Neural progenitor cell (in vitro differentiated cells): ENCODE measurements around the gene RSPH9. TPM values are rescaled to one million over a fixed set of nuclear protein-coding genes. Genes with fewer than 3 reads are reported as not detected.

Experiments used
- DNase-seq: peaks from one replicate; pipeline ENCODE4 v3.0.0-alpha.2; 2016; ENCODE audit warnings: low spot score
- H2AFZ ChIP-seq: fragments of 200-600 bp; sonication (generic); replicated peaks from 2 replicates; pipeline ENCODE4 v1.6.1; 2016; ENCODE audit warnings: antibody characterized with exemption
- H3F3A ChIP-seq: fragments of 200-600 bp; sonication (generic); 2 replicates; pipeline ENCODE4 v1.6.1; 2016; ENCODE audit warnings: antibody characterized with exemption, low read depth
- H3K27ac ChIP-seq: fragments of 200-600 bp; sonication (generic); 2 replicates; pipeline ENCODE4 v1.5.1; 2016; ENCODE audit warnings: mild to moderate bottlenecking
- H3K27me3 ChIP-seq: fragments of 200-600 bp; sonication (generic); 2 replicates; pipeline ENCODE4 v1.6.1; 2016; ENCODE audit warnings: mild to moderate bottlenecking, moderate library complexity
- H3K36me3 ChIP-seq: fragments of 200-600 bp; sonication (generic); 2 replicates; pipeline ENCODE4 v1.5.1; 2016
- H3K4me1 ChIP-seq: fragments of 200-600 bp; sonication (generic); 2 replicates; pipeline ENCODE4 v1.6.1; 2016; ENCODE audit warnings: mixed run types
- H3K4me2 ChIP-seq: fragments of 200-600 bp; sonication (generic); 2 replicates; pipeline ENCODE4 v1.6.1; 2016
- H3K4me3 ChIP-seq: fragments of 200-600 bp; sonication (generic); 2 replicates; pipeline ENCODE4 v1.5.1; 2016
- H3K79me2 ChIP-seq: fragments of 200-600 bp; sonication (generic); 2 replicates; pipeline ENCODE4 v1.6.1; 2016; ENCODE audit warnings: low read depth
- H3K9ac ChIP-seq: fragments of 200-600 bp; sonication (generic); 2 replicates; pipeline ENCODE4 v1.6.1; 2016
- H3K9me3 ChIP-seq: fragments of 200-600 bp; sonication (generic); 2 replicates; pipeline ENCODE4 v1.5.1; 2016; ENCODE audit warnings: low read depth
- H4K20me1 ChIP-seq: fragments of 200-600 bp; sonication (generic); 2 replicates; pipeline ENCODE4 v1.6.1; 2016; ENCODE audit warnings: low read depth
- H3K27ac Mint-ChIP-seq: 3 replicates; pipeline ENCODE4 v1.8.0; 2021; ENCODE audit warnings: mixed read lengths
- H3K27me3 Mint-ChIP-seq: 2 replicates; pipeline ENCODE4 v1.8.0; 2022; ENCODE audit warnings: low read depth, mild to moderate bottlenecking, inconsistent platforms, moderate library complexity, mixed read lengths; ENCODE audit not compliant: insufficient read depth
- H3K36me3 Mint-ChIP-seq: 3 replicates; pipeline ENCODE4 v1.8.0; 2021; ENCODE audit warnings: mixed read lengths
- H3K4me1 Mint-ChIP-seq: 3 replicates; pipeline ENCODE4 v1.8.0; 2021; ENCODE audit warnings: mixed read lengths
- H3K4me3 Mint-ChIP-seq: 3 replicates; pipeline ENCODE4 v1.8.0; 2021; ENCODE audit warnings: mild to moderate bottlenecking, moderate library complexity, mixed read lengths
- H3K9me3 Mint-ChIP-seq: 3 replicates; pipeline ENCODE4 v1.8.0; 2020; ENCODE audit warnings: mixed read lengths
- EZH2 ChIP-seq: fragments of 200-600 bp; sonication (generic); IDR thresholded peaks from 2 replicates; pipeline ENCODE4 v1.6.1; 2017; ENCODE audit warnings: antibody characterized with exemption, mild to moderate bottlenecking, moderate library complexity
- EZH2phosphoT487 ChIP-seq: fragments of 200-600 bp; sonication (generic); IDR thresholded peaks from 2 replicates; pipeline ENCODE4 v1.6.1; 2017; ENCODE audit warnings: antibody characterized with exemption
- total RNA-seq: library from RNA; depleted of rRNA; stranded (reverse); fragments of >200 nt; gene quantifications from 2 replicates; pipeline ENCODE4 v1.2.3, GENCODE V29; 2015; ENCODE audit warnings: low replicate concordance
- TF ChIP-seq, protein P1 (sequence below): fragments of 200-600 bp; sonication (generic); IDR thresholded peaks from 2 replicates; pipeline ENCODE4 v1.5.1; 2017; ENCODE audit warnings: antibody characterized with exemption, mild to moderate bottlenecking

The RSPH9 gene
- total RNA-seq, 1 donor from 2014 or later: 0.47 TPM

GRCh38 chr6:43628393-43629103 is 16.3 kb upstream of the RSPH9 start:
- Histone ChIP-seq H3K4me2 (peak overlapping the region; percentile 87), H3K27ac (peak overlapping the region; percentile 71), H2AFZ (peak overlapping the region; percentile 46), H3F3A (peaks cover 19% of the 10 kb centered on the region), H3K4me1 (peaks cover 3% of the 10 kb centered on the region), H3K9me3 (no peaks in the 10 kb centered on the region), H3K79me2 (peaks cover 19% of the 10 kb centered on the region), H3K4me3 (peak overlapping the region; percentile 89), H4K20me1 (peaks cover 10% of the 10 kb centered on the region), H3K9ac (peak overlapping the region; percentile 69), H3K36me3 (no peaks in the 10 kb centered on the region), H3K27me3 (no peaks in the 10 kb centered on the region)
- DNase-seq: peak; percentile 76
- Mint-ChIP-seq H3K4me3 (peak overlapping the region; percentile 97), H3K36me3 (peaks cover 29% of the 10 kb centered on the region), H3K27me3 (no peaks in the 10 kb centered on the region), H3K4me1 (peaks cover 31% of the 10 kb centered on the region), H3K9me3 (no peaks in the 10 kb centered on the region), H3K27ac (peak overlapping the region; percentile 60)
- TF ChIP-seq EZH2 (no peak), EZH2phosphoT487 (no peak)
- TF ChIP-seq, protein P1, sequence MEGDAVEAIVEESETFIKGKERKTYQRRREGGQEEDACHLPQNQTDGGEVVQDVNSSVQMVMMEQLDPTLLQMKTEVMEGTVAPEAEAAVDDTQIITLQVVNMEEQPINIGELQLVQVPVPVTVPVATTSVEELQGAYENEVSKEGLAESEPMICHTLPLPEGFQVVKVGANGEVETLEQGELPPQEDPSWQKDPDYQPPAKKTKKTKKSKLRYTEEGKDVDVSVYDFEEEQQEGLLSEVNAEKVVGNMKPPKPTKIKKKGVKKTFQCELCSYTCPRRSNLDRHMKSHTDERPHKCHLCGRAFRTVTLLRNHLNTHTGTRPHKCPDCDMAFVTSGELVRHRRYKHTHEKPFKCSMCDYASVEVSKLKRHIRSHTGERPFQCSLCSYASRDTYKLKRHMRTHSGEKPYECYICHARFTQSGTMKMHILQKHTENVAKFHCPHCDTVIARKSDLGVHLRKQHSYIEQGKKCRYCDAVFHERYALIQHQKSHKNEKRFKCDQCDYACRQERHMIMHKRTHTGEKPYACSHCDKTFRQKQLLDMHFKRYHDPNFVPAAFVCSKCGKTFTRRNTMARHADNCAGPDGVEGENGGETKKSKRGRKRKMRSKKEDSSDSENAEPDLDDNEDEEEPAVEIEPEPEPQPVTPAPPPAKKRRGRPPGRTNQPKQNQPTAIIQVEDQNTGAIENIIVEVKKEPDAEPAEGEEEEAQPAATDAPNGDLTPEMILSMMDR: no peak

DNA sequence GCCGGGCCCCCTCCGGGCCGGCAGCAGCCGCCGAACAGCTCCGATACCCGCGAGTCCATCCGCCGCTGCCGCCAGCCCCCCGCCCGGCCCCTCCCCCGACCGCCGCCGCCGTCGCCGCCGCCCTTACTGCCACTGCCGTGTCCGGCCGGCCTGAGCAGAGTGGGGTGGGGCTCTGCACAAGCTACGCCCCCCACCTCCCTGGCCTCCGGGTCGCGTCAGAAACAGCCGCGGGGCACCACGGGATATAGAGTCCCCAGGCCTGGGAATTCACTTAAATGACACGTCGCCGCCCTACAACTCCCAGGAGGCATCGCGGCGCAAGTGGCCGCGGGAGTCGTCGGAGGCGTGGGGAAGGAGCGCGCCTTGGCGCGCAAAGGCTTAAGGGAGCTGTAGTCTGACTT is 15.7 kb upstream of the RSPH9 start, which contains the start of gene GTPBP2:
Gene GTPBP2 (minus strand): TSS at position 161 of the 401 bp plus-strand sequence. CDS start 102 bp downstream, at position 59.
- TF ChIP-seq EZH2phosphoT487 (no peak), EZH2 (no peak)
- TF ChIP-seq, protein P1: no peak

GRCh38 chr6:43629505-43630300 is 15.1 kb upstream of the RSPH9 start:
- Histone ChIP-seq H3K4me2 (peak overlapping the region; percentile 77), H2AFZ (peak overlapping the region; percentile 74), H4K20me1 (peaks cover 10% of the 10 kb centered on the region), H3K9ac (no peak overlapping the region), H3F3A (peaks cover 22% of the 10 kb centered on the region), H3K27ac (peak overlapping the region; percentile 52), H3K9me3 (no peaks in the 10 kb centered on the region), H3K79me2 (peaks cover 19% of the 10 kb centered on the region), H3K4me1 (peaks cover 3% of the 10 kb centered on the region), H3K36me3 (no peaks in the 10 kb centered on the region), H3K4me3 (peak overlapping the region; percentile 89), H3K27me3 (no peaks in the 10 kb centered on the region)
- no peak for TF ChIP-seq EZH2phosphoT487
- TF ChIP-seq, protein P1: no peak
- no peak for TF ChIP-seq EZH2
- H3K36me3 Mint-ChIP-seq: peaks cover 22% of the 10 kb centered on the region
- H3K4me3 Mint-ChIP-seq: peak overlapping the region; percentile 97
- DNase-seq: peak; percentile 96
- H3K9me3 Mint-ChIP-seq: no peaks in the 10 kb centered on the region
- H3K27me3 Mint-ChIP-seq: peaks cover 4% of the 10 kb centered on the region
- H3K4me1 Mint-ChIP-seq: peaks cover 32% of the 10 kb centered on the region
- peak overlapping the region; percentile 100 for H3K27ac Mint-ChIP-seq

More for the DNA sequence above, 15.7 kb upstream of the RSPH9 start, which contains the start of gene GTPBP2:
- Mint-ChIP-seq H3K4me3 (peak within 1 kb of the TSS; percentile 97), H3K27ac (peak within 1 kb of the TSS; percentile 100), H3K9me3 (no peaks in the 10 kb centered on the region), H3K4me1 (peaks cover 31% of the 10 kb centered on the region), H3K36me3 (peaks cover 25% of the 10 kb centered on the region), H3K27me3 (peaks cover 4% of the 10 kb centered on the region)
- Histone ChIP-seq H3K79me2 (peaks cover 19% of the 10 kb centered on the region), H3K36me3 (no peaks in the 10 kb centered on the region), H4K20me1 (peaks cover 10% of the 10 kb centered on the region), H3K4me3 (peak within 1 kb of the TSS; percentile 89), H3K27me3 (no peaks in the 10 kb centered on the region), H2AFZ (peak within 1 kb of the TSS; percentile 74), H3K4me1 (peaks cover 3% of the 10 kb centered on the region), H3K4me2 (peak within 1 kb of the TSS; percentile 87), H3F3A (peaks cover 19% of the 10 kb centered on the region), H3K27ac (peak within 1 kb of the TSS; percentile 71), H3K9ac (peak within 1 kb of the TSS; percentile 69), H3K9me3 (no peaks in the 10 kb centered on the region)
- DNase-seq: peak; percentile 100
